GM19240 (cell line): ENCODE data around the gene SLFN12L.

ENCODE experiments used
- DNase-seq: peaks from one replicate; pipeline ENCODE4 v3.0.0; 2011; ENCODE audit warnings: low spot score; ENCODE audit not compliant: insufficient read length

SLFN12L gene

GRCh38 chr17:35433075-35433894 is 104.2 kb downstream of the SLFN12L start:
- DNase-seq: no peak

DNA sequence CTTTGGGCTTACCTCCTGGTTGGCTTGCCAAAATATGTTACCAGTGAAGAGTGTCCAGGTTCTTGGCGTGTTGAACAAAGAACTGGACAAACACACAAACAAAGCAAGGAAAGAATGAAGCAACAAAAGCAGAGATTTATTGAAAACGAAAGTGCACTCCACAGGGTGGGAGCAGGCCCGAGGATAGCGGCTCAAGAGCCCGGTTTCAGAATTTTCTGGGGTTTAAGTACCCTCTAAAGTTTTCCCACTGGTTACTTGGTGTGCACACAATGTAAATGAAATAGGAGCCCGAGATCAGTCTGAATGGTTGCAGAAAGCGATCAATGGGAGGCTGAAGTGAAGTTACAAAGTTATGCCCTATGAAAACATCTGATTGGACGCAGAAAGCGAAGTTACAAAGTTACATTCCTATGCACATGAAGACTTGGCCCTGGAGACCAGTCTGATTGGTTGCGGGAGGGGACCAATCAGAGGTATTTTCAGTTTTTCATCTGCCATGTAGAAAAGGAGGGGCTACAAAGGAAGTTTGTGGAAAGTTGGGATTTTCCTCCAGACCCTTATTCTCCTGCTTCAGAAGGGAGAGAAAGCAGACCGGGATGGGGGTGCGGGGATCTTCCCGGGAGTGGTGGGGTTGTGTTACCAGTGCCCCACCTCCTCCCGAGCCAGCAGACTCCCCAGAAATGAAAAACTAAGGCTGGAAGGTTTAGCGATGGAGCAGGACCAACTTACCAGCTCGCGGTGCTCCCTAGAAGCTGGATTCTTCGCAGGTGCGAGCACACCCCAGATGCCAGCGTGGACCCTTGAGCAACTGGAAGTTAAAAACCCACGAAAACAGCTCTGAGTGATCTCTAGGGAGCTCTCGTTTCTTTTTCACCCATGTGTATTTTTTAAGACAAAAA is 105.1 kb downstream of the SLFN12L start, which contains the start of gene SLFN12:
Gene SLFN12, minus strand, starts transcription at position 325 of the 899 bp plus-strand sequence. CDS start 9,472 bp downstream, outside the sequence.
- DNase-seq: peak; percentile 37

DNA sequence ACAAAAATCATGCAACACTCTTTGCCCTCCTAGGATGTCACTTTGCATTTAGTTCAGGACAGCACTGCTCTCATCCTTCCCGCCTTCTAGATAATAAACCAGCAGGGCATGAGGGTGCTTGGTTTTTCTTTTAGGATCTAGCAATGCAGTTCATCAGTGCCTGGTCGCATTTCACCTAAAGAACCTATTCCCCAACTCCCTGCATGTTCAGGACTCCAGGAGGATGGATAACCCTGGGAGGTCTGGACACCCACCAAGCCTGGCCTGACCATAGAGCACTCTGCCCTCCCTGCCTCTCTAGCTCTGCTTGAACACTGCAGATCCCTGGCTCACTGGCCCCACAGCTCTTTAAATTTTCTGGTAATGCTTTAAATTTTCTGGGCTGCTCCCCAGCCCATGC is 107.8 kb downstream of the SLFN12L start:
- no peak for DNase-seq

GRCh38 chr17:35428229-35428628 is 109.2 kb downstream of the SLFN12L start:
- no peak for DNase-seq

DNA sequence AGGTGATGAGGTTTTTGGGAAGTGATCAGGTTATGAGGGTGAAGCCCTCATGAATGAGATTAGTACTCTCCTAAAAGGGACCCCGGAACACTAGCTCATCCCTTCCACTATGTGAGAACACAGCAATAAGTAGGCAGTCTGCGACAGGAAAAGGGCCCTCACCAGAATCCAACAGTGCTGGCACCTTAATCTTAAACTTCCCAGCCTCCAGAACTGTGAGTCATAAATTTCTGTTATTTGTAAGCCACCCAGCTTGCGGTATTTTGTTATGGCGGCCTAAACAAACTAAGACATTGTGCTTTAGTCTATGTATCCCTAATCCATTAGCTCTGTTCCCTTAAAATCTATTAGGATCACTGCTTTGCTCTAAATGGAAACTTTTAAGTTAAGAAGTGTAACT is 113.7 kb downstream of the SLFN12L start:
- DNase-seq: no peak
